Measurements from ENCODE around the gene ARPIN.
A peak's percentile ranks its signal among the peaks of the same experiment; 100 is the strongest.
"Not testable (repeated sequence)": the region's sequence is repeated elsewhere in the genome, so short reads cannot be mapped to it uniquely, and the experiment has no call there.

ARPIN gene

DNA sequence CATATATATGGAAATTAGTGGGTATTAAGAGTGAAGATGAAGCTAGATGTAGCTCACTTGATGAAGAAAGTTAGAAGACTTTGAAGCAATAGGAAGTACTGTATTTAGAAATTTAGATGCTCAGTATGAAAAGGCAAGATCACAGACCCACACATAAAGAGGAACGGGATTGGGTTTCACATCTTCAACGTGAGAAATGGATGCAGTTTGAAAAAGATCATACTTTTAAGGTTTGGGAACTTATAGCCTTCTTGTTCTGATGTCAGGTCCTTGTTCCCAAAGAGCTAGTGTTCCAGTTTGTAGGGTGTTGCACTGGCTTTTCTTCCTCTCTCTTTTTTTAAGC lies 35.7 kb downstream of the ARPIN start:
- no peak overlapping the region for H3K4me3 ChIP-seq (ENCODE audit: control insufficient read depth, low read depth, low read length)
- DNase-seq (ENCODE audit: low read depth): no peak
- TF ChIP-seq, protein P1, sequence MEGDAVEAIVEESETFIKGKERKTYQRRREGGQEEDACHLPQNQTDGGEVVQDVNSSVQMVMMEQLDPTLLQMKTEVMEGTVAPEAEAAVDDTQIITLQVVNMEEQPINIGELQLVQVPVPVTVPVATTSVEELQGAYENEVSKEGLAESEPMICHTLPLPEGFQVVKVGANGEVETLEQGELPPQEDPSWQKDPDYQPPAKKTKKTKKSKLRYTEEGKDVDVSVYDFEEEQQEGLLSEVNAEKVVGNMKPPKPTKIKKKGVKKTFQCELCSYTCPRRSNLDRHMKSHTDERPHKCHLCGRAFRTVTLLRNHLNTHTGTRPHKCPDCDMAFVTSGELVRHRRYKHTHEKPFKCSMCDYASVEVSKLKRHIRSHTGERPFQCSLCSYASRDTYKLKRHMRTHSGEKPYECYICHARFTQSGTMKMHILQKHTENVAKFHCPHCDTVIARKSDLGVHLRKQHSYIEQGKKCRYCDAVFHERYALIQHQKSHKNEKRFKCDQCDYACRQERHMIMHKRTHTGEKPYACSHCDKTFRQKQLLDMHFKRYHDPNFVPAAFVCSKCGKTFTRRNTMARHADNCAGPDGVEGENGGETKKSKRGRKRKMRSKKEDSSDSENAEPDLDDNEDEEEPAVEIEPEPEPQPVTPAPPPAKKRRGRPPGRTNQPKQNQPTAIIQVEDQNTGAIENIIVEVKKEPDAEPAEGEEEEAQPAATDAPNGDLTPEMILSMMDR (IDR thresholded peaks at IDR 0.05; ENCODE audit: control insufficient read depth, insufficient read depth, low read depth, low read length, missing control alignments): no peak

DNA sequence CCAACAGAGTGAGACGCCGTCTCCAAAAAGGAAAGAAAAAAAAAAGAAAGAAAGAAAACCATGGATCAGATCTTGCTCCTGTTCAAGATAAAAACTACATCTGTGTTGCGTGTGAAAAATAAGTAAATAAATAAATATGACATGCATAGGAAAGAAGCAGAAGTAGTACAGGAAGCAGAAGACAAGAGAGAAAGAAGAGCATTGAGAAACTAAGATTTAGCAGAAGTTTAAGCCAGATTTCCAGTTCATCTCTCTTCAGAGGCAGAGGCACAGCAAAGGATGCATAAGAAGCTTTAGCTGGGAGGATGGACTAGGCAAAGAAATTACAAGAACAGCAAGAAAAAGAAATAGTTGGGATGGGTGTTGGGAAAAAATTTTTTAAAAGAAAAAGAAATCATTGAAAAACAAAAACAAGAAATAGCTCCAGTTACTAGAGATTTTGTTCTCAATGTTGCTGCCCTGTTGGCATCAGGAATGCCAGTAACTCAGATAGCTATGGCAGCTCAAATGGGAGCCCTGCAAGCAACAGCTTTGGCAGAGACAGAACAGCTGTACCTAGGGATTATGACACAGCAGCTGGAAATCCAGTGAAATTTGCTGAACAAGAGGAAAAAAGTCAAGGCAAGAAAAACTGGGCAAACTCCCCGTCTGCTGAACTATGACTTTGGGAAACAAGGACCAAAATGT lies 36.2 kb downstream of the ARPIN start:
- DNase-seq (ENCODE audit: low read depth): no peak
- no peak overlapping the region for H3K4me3 ChIP-seq (ENCODE audit: control insufficient read depth, low read depth, low read length)
- TF ChIP-seq, protein P1 (IDR thresholded peaks at IDR 0.05; ENCODE audit: control insufficient read depth, insufficient read depth, low read depth, low read length, missing control alignments): no peak

DNA sequence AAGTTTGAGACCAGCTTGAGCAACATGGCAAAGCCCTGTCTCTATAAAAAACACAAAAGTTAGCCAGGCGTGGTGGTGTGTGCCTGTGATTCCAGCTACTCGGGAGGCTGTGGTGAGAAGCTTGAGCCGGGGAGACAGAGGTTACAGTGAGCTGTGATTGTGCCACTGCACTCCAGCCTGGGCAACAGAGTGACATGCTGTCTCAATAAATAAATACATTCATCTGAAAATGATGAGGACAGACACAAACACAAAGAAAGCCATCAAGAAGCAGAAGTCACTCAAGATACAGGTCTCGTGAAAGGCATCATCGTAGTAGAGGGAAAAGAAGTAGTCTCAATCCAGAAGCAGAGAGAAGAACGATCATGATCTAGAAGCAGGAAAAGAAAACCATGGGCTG lies 37.0 kb downstream of the ARPIN start:
- DNase-seq (ENCODE audit: low read depth): no peak
- H3K4me3 ChIP-seq (ENCODE audit: control insufficient read depth, low read depth, low read length): no peak overlapping the region
- TF ChIP-seq, protein P1 (IDR thresholded peaks at IDR 0.05; ENCODE audit: control insufficient read depth, insufficient read depth, low read depth, low read length, missing control alignments): no peak

DNA sequence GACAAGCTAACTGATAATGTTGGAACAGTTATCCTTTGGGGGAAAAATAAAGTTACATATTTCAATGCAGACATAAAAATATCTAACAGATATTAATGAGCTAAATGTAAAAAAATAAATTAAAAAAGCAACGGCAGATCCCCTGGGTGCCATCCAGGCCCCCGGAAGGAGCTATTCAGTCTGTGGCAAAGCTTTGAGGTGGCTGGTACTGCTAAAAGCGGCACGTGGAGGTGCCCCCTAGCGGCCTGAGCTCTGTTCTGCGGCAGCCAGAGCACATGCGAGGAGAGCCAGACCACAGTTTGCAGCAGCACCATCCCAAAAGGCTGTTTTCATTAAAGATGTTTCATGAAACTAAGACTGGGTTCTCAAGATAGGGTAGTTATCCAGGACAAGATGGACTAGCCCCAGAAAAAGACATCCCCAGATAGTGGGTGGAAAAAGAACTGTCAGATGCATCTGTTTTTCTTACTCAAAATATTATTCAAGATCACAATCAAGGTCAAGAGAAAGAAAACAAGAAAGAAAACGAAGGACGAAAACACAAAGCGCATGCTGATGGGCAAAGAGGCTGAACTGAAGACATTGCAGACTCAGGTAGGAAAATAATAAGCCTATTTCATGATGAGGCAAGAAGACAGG lies 37.7 kb downstream of the ARPIN start:
- DNase-seq (ENCODE audit: low read depth): peak; percentile 23
- TF ChIP-seq, protein P1 (IDR thresholded peaks at IDR 0.05; ENCODE audit: control insufficient read depth, insufficient read depth, low read depth, low read length, missing control alignments): peak; percentile 97
- H3K4me3 ChIP-seq (ENCODE audit: control insufficient read depth, low read depth, low read length): no peak overlapping the region

DNA sequence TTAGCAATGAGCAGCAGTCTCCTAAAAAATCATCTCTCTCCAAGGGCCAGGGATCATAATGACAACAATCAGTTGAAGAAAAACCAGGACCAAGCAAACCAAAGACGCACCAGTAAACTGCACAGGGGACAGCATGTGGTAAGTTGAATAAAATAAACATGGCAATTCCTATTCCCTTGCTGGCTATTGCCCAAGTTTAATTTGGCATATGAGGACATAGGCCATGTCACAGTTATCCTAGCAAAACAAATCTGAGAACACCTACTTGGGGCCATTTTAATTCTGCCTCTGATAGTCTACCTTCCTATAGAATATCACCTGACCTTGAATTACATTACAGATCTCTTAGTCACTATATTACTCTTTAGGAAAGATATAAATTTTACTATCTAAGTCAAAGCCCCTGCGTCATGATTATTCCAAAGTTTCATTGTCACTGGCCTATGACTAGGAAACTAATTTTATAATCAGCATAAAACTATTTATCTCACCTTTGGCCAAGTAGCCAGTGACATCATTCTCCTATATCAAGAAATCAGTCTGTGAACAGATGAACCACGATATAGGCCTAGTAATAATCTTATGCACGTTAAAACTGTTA lies 42.0 kb downstream of the ARPIN start:
- no peak overlapping the region for H3K4me3 ChIP-seq (ENCODE audit: control insufficient read depth, low read depth, low read length)
- TF ChIP-seq, protein P1 (IDR thresholded peaks at IDR 0.05; ENCODE audit: control insufficient read depth, insufficient read depth, low read depth, low read length, missing control alignments): no peak
- DNase-seq (ENCODE audit: low read depth): no peak

- TF ChIP-seq, protein P1 (IDR thresholded peaks at IDR 0.05; ENCODE audit: control insufficient read depth, insufficient read depth, low read depth, low read length, missing control alignments): no peak
- DNase-seq (ENCODE audit: low read depth): no peak
- no peak overlapping the region for H3K4me3 ChIP-seq (ENCODE audit: control insufficient read depth, low read depth, low read length)
These were observed 42.7 kb downstream of the ARPIN start for GRCh38 chr15:89870006-89870405.

- DNase-seq (ENCODE audit: low read depth); H3K4me3 ChIP-seq (ENCODE audit: control insufficient read depth, low read depth, low read length): not testable (repeated sequence)
These were observed 43.3 kb downstream of the ARPIN start for GRCh38 chr15:89869490-89869889.
